PC-3 (cell line): Measurements from ENCODE around the gene HYAL2. TPM values are rescaled to one million over a fixed set of nuclear protein-coding genes. Genes with fewer than 3 reads are reported as not detected.
A peak's percentile ranks its signal among the peaks of the same experiment; 100 is the strongest.

Experiments
- ATAC-seq: fragments of 200-7000 bp; cut with Tn5 transposase; 2 replicates; pipeline ENCODE4 v1.9.1; 2020; ENCODE audit warnings: mild to moderate bottlenecking, moderate library complexity
- BruUV-seq: library from RNA; stranded (reverse); fragments of 400-500 nt; replicated peaks from 2 replicates; lab custom pipeline; 2021; lab: Mats Ljungman, UMichigan
- CTCF ChIA-PET: fragments of 300-600 bp; sonication (Branson Sonifier 250); formaldehyde crosslinking; loops from one replicate; lab custom pipeline; 2022; ENCODE audit warnings: antibody characterized with exemption; lab: Charles Lee
- POLR2A ChIA-PET: fragments of 300-600 bp; sonication (Branson Sonifier 250); formaldehyde crosslinking; loops from one replicate; lab custom pipeline; 2022; ENCODE audit warnings: antibody characterized with exemption; ENCODE audit not compliant: unreplicated experiment; lab: Charles Lee
- DNase-seq: peaks from one replicate; pipeline ENCODE4 v3.0.0-alpha.2; 2015
- H2AFZ ChIP-seq: fragments of 300-600 bp; sonication (generic); 2 replicates; pipeline ENCODE4 v1.6.0; 2016; ENCODE audit warnings: antibody characterized with exemption, low read length
- H3F3A ChIP-seq: fragments of 300-600 bp; sonication (generic); one replicate; pipeline ENCODE4 v1.6.0; 2017; ENCODE audit warnings: antibody characterized with exemption, low read length, control low read depth, mild to moderate bottlenecking; ENCODE audit not compliant: unreplicated experiment
- H3K27ac ChIP-seq: fragments of 300-600 bp; sonication (generic); 2 replicates; pipeline ENCODE4 v1.5.1; 2016; ENCODE audit warnings: mild to moderate bottlenecking, low read length
- H3K27me3 ChIP-seq: fragments of 300-600 bp; sonication (generic); 2 replicates; pipeline ENCODE4 v1.6.1; 2016; ENCODE audit warnings: low read length, mixed read lengths
- H3K36me3 ChIP-seq: fragments of 300-600 bp; sonication (generic); 2 replicates; pipeline ENCODE4 v1.6.1; 2016; ENCODE audit warnings: low read depth, mixed run types, low read length, mixed read lengths
- H3K4me1 ChIP-seq: fragments of 300-600 bp; sonication (generic); 2 replicates; pipeline ENCODE4 v1.5.1; 2016; ENCODE audit warnings: low read length; ENCODE audit not compliant: insufficient read depth
- H3K4me2 ChIP-seq: fragments of 300-600 bp; sonication (generic); 2 replicates; pipeline ENCODE4 v1.6.0; 2016; ENCODE audit warnings: low read length
- H3K4me3 ChIP-seq: fragments of 300-600 bp; sonication (generic); 2 replicates; pipeline ENCODE4 v1.5.1; 2016; ENCODE audit warnings: mild to moderate bottlenecking, low read length, mixed read lengths
- H3K79me2 ChIP-seq: fragments of 300-600 bp; sonication (generic); 2 replicates; pipeline ENCODE4 v1.6.1; 2017; ENCODE audit warnings: low read length, mixed read lengths
- H3K9ac ChIP-seq: fragments of 300-600 bp; sonication (generic); 2 replicates; pipeline ENCODE4 v1.6.0; 2016; ENCODE audit warnings: mild to moderate bottlenecking, low read length
- H3K9me2 ChIP-seq: fragments of 300-600 bp; sonication (generic); replicated peaks from 2 replicates; pipeline ENCODE4 v1.6.1; 2016; ENCODE audit warnings: mixed run types, low read length, mixed read lengths
- H3K9me3 ChIP-seq: fragments of 300-600 bp; sonication (generic); 2 replicates; pipeline ENCODE4 v1.6.1; 2016; ENCODE audit warnings: low read length, mixed read lengths
- H4K20me1 ChIP-seq: fragments of 300-600 bp; sonication (generic); 2 replicates; pipeline ENCODE4 v1.6.1; 2016; ENCODE audit warnings: low read length, mixed read lengths
- EZH2 ChIP-seq: fragments of 300-600 bp; sonication (generic); IDR thresholded peaks from one replicate; pipeline ENCODE4 v1.6.1; 2017; ENCODE audit warnings: antibody characterized with exemption, mild to moderate bottlenecking, low read length; ENCODE audit not compliant: unreplicated experiment
- EZH2phosphoT487 ChIP-seq: fragments of 300-600 bp; sonication (generic); IDR thresholded peaks from 2 replicates; pipeline ENCODE4 v1.6.1; 2018; ENCODE audit warnings: mild to moderate bottlenecking, antibody characterized with exemption, low read length, borderline replicate concordance
- intact Hi-C: fragments of 100-400 bp; cut with micrococcal nuclease; formaldehyde crosslinking; loops from 2 replicates; pipeline ENCODE4 v1.9.0; 2023
- total RNA-seq: library from RNA; depleted of rRNA; stranded (reverse); fragments of >200 nt; gene quantifications from 2 replicates; pipeline ENCODE4 v1.2.3, GENCODE V29; 2014
- TF ChIP-seq, protein P1 (sequence below): fragments of 300-600 bp; sonication (generic); conservative IDR thresholded peaks from 2 replicates; pipeline ENCODE4 v1.5.1; 2017; ENCODE audit warnings: antibody characterized with exemption, low read depth, mild to moderate bottlenecking, low read length

The HYAL2 gene
- total RNA-seq, 1 experiment from 2014 or later, result 97.8 TPM

DNA sequence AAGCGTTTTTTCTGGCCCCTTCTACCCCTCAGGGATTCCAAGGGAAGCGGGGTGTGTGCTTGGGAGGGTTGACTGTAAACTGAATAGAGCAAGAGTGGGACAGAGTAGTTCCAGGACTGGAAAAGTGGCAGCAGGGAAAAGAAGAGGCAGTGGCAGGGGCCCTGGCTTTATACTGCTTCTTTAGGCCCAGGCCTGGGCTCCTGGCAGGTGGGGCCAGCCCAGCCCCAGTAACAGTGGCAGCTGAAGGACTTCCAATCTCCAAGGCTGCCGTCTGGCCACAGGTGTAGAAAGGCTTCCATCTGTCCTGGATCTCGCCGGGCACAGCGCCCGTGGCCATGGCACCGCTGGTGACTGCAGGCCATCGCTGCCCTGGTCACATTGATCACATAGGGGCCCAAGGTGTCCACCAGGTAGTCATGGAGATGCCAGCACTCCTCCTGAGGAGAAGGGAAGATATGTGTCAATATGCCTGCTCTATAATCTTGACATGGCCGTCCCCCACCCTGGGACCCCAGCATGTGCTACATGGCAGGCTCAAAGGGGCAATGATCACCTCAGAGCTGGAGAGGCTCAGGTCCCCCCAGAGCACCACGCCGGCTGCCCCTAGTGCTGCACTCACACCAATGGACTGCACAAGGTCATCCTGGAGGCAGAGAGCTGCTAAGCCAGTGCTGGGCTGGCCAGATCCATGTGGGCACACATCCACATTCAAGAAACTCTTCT, 29.3 kb downstream of the HYAL2 start:
- Histone ChIP-seq H3K79me2 (peaks cover 36% of the 10 kb centered on the region), H3K36me3 (peaks cover 24% of the 10 kb centered on the region), H4K20me1 (no peaks in the 10 kb centered on the region), H3K9ac (peak overlapping the region; percentile 47), H3K27me3 (no peaks in the 10 kb centered on the region), H2AFZ (peak overlapping the region; percentile 85), H3K4me1 (peaks cover 8% of the 10 kb centered on the region), H3K9me3 (no peaks in the 10 kb centered on the region), H3K9me2 (no peaks in the 10 kb centered on the region), H3K4me2 (peak overlapping the region; percentile 81), H3F3A (peaks cover 4% of the 10 kb centered on the region), H3K4me3 (peak overlapping the region; percentile 97; the same call in 1 of the 2 replicates), H3K27ac (no peak overlapping the region)
- no peak for ATAC-seq
- CTCF ChIA-PET, result no interaction called here
- DNase-seq, result no peak
- no TSS peak for BruUV-seq
- TF ChIP-seq EZH2 (no peak), EZH2phosphoT487 (no peak)
- TF ChIP-seq, protein P1, sequence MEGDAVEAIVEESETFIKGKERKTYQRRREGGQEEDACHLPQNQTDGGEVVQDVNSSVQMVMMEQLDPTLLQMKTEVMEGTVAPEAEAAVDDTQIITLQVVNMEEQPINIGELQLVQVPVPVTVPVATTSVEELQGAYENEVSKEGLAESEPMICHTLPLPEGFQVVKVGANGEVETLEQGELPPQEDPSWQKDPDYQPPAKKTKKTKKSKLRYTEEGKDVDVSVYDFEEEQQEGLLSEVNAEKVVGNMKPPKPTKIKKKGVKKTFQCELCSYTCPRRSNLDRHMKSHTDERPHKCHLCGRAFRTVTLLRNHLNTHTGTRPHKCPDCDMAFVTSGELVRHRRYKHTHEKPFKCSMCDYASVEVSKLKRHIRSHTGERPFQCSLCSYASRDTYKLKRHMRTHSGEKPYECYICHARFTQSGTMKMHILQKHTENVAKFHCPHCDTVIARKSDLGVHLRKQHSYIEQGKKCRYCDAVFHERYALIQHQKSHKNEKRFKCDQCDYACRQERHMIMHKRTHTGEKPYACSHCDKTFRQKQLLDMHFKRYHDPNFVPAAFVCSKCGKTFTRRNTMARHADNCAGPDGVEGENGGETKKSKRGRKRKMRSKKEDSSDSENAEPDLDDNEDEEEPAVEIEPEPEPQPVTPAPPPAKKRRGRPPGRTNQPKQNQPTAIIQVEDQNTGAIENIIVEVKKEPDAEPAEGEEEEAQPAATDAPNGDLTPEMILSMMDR, result no peak
- intact Hi-C loops, result no loop called here
- POLR2A ChIA-PET, result no interaction called here

DNA sequence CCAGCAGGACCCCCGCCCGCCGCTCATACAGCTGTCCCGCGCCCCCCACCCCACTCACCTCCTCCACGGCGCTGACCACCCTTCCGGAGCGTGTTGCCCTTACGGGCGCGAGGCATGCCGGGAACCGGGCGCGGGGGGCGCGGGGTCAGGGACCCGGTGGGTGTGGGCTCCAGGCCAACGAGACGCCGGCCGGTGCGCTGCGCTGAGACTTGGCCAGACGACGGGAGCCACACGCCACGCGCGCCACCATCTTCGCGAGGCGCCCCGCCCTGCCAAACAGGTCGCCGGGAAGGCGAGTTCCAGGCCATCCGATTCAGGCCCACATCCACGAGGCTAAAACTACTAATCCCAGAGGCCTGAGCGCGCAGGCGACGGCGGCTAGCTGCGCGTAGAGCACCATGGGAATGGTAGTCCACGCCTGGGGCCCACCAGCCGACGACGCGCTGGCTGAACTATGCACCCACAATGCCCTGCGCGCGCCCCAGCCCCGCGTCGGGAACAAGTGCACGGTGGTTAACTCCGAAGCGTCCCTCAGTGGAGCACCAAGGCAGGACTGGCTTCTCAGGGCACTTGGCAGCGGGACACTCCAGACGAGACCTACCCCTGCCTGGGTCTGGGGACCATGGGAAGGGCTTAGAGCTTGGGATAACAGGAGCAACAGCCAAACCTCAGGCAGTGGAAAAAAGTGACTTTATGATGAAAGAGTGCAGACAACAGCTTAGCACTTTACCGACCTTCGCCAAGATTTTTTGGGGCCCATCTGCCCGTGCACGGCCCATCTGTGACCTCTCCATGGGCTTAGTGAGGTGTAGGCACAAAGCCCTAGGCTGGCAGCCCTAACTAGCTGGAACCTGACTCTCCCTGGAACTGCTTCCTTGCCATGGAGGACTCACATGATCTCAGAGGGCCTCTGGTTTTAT, 30.1 kb downstream of the HYAL2 start, which contains the start of gene IFRD2:
TSS of gene IFRD2 (minus strand) at position 271 of the 920 bp plus-strand sequence. CDS start at position 116, 155 bp downstream.
- Histone ChIP-seq H3K9me3 (no peaks in the 10 kb centered on the region), H3F3A (peaks cover 4% of the 10 kb centered on the region), H3K9ac (peak within 1 kb of the TSS; percentile 97), H3K27ac (peak within 1 kb of the TSS; percentile 81), H3K4me1 (peaks cover 6% of the 10 kb centered on the region), H3K4me3 (peak within 1 kb of the TSS; percentile 97), H2AFZ (peak within 1 kb of the TSS; percentile 85), H4K20me1 (no peaks in the 10 kb centered on the region), H3K79me2 (peaks cover 32% of the 10 kb centered on the region), H3K4me2 (peak within 1 kb of the TSS; percentile 100), H3K36me3 (peaks cover 32% of the 10 kb centered on the region), H3K9me2 (no peaks in the 10 kb centered on the region), H3K27me3 (no peaks in the 10 kb centered on the region)
- no peak for TF ChIP-seq EZH2
- TF ChIP-seq, protein P1, result no peak
- TF ChIP-seq EZH2phosphoT487, result no peak
- TSS peak; percentile 98 for BruUV-seq
- intact Hi-C loops, result no loop called here
- DNase-seq, result peak; percentile 98
- peak; percentile 98 for ATAC-seq
- ChIA-PET POLR2A (interaction anchor here (1.4 to 1.5 kb wide), 2 partner anchors 24 to 45 kb away, joined by 4 to 5 read pairs; no protein-coding TSS in a partner anchor), CTCF (interaction anchor here (0.7 to 0.9 kb wide), 2 partner anchors 32 to 36 kb away, joined by 3 to 5 read pairs; no protein-coding TSS in a partner anchor)
